HG02678 (cell line): ENCODE results near the gene SLC36A4.
"Not testable (repeated sequence)": the region's sequence is repeated elsewhere in the genome, so short reads cannot be mapped to it uniquely, and the experiment has no call there.

ENCODE experiments used
- ATAC-seq: cut with Tn5 transposase; IDR thresholded peaks from one replicate; pipeline ENCODE4 v1.9.1; 2021; ENCODE audit warnings: mild to moderate bottlenecking, moderate library complexity; ENCODE audit not compliant: unreplicated experiment

SLC36A4 gene

DNA sequence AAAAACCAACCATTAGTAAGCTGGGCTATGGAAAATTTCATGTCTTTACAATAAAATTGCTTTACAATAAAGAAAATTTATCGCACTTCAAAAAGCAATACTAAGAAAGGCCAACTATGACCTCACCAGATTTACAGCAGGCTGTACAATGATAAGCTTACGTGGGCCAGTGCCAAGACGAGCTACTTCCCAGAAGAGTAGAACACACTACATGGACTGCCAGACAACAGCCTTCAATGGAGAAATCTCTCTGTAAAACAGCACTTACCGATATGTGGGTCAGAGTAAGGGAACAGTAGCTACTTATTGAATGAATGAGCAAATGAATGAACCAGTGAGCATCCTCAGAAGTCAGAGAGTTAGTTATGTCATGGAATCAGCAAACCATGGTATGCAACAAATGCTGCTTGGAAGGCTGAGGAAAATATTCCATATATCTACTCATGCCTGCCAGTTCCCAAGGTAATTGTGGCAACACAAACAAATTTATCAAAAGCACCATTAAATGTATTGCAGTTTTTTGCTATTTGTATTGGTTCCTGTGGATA is 74.4 kb downstream of the SLC36A4 start:
- no peak for ATAC-seq

DNA sequence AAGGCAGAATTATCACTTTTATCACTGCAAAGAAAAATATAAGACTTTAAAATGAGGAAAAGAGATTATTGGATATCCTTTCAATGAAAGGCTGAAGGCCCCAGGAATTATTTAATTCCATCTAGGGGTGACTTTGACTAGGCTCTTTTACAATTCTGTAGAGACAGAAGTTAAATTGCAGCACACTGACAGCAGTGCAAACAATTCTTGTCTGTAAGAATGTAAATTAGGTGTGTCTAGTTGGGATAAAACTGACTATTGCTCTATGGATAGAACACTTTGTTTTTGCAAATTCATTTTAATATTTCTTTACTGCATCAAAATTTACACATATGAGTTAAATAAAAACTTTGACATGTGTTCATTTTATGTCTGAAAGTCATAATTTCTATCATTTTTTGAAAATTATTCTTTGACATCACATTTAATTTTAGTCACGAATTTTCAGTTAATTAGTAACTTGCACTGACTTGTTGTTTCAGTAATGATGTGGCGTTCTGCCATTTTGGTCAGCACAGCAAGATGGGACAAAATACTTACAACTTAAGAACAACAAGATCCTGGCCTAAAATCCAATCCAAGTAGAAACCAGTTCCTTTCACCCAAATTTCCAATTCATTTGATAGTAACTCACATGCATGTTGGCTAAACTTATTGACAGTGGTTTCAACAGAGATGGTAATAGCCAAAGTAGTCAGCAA is 75.1 kb downstream of the SLC36A4 start:
- ATAC-seq = no peak

DNA sequence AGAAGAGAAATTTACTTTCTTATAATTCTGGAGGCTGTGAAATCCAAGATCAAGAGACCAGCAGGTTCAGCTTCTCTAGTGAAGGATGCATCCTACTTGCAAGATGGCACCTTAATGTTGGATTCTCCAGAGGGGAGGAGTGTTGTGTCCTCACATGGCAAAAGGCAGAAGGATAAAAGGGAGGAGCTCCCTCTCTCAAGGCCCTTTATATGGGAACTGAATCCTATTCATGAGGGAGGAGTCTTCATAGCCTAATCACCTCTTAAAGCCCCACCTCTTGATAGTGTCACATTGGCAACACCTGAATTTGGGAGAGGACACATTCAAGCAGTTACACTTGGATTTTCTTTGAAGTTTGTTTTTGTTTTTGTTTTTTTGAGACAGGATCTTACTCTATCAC is 79.5 kb downstream of the SLC36A4 start:
- ATAC-seq = no peak

DNA sequence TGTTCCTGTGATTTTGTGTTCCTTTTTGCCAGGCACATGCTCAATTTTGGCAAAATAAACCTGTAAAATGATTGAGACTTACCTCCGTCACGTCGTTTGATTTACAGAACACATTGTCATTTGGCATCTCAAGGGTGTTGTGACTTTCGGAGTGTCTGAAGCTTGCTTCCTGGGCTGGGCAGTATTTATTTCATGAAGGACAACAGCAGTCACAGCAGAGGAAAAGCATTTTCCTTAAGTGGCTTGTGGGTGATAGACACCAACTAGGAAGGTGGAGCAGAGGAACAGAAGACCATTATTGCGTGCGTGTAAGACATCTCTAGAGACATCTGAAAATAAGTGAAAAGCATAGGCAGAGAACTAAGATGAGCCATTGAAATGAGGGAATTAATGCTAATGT is 80.2 kb downstream of the SLC36A4 start:
- no peak for ATAC-seq

DNA sequence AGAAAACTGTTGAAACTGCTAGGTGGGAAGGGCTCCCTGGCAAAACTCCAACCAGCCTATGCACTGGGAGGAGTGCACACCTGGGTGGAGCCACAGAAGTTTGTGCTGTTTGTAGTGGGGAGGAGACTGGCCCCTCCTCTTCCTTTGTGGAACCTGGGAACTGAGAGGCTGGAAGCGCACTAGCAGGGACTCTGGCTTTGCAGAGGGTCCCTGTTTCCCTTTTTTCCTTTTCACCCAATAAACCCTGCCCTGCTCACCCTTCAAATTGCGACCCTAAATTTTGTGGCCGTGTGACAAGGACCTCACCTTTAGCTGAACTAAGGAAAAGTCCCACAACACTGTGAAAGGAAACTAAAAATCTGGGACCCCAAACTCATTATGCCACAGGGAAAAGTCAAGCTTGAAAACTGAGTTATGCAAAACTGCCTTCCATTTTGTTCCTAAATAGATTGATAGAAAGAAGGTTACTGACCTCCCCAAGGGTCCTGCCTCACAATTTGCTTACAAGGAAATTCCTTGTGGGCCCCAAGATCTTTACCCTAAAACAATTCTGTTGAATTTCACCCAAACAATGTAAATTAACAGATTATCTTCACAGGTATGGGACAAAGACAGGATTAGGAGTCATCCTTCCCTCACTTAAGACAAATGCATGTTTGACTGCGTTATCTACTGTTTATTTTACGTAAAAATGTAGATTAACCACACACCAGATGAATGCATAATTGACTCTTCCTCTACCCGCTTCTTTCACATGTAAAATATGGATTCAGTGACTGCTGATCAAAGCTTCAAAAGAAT is 81.0 kb downstream of the SLC36A4 start:
- no peak for ATAC-seq

DNA sequence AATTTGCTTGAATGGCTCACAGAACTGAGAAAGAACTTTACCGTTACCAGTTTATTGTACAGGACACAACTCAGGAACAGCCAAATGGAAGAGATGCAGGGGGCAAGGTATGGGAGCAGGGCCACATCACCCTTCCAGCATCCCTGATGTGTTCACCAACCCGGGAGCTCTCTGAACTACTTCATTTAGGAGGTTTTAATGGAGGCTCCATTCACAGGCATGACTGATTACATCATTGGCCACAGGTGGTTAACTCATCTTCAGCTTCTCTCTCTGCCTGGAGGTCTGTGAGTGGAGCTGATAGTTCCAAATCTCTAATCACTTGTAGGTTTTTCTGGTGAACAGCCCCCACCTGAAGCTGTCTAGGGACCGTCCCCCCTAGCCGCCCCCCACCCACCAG is 83.5 kb downstream of the SLC36A4 start:
- no peak for ATAC-seq

DNA sequence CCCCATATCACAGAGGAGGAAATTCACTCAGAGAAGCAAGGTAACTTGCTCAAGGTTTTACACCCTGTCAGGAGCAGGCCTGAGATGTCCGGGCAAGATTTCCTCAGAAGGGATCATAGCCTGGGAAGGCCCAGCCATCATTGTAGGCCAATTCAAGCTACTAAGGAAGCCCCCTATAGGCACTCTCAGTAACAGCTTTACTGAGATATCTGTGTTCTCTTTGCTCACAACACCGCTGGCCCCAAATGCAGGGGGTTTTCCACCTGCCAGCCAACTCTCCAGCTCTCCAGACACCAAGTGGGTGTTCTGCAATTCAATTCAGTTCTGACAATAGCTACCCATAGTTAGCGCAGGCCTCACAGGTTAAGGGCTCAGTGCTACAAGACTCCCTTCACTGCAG is 84.0 kb downstream of the SLC36A4 start:
- no peak for ATAC-seq

DNA sequence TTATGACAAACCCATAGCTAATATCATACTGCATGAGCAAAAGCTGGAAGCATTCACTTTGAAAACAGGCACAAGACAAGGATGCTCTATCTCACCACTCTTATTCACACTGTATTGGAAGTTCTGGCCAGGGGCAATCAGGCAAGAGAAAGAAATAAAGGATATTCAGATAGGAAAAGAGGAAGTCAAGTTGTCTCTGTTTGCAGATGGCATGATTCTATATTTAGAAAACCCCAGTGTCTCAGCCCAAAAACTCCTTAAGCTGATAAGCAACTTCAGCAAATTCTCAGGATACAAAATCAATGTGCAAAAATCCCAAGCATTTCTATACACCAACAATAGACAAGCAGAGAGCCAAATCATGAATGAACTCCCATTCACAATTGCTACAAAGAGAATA is 86.6 kb downstream of the SLC36A4 start:
- not testable (repeated sequence) for ATAC-seq

DNA sequence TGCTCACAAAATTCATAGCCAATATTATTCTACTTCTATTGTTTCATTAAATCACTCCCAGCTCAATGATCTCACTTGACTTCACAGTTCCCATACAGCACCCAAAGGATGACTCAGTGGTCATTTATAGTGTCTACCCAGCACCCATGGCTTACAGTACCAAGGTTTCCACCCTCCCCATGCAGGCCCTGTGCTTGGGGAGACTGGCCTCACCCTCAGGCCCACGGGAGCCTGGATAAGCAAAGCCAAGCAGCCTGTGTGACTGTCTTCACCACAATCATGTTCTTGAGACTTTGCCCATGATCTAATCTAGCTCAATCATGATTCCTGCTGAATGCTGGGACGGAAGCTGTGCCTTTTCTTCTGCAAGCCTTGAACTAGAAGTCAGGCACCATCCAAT is 97.6 kb downstream of the SLC36A4 start:
- ATAC-seq = no peak

DNA sequence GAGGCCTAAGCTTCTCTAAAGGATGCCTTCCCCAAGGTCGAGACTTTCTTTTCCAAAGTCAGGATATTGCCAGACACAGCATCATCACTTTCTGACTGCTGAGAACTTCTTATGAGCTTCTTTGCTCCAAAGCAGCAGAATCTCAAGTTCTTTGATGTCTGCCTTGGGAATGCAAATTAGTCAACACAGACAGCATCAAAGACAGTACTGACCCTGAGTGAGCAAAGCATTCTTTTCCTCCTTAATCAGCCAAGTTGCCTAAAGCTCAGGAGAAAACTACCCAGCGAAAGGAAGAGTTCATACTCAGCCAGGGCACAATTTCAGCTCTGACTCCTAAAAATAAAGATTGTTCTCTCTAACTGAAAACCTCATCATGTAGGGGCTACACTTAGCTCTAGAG is 98.0 kb downstream of the SLC36A4 start:
- ATAC-seq = no peak
